ENCODE results near the gene DIP2C.
"Not testable (repeated sequence)": the region's sequence is repeated elsewhere in the genome, so short reads cannot be mapped to it uniquely, and the experiment has no call there.

DIP2C gene, protein sequence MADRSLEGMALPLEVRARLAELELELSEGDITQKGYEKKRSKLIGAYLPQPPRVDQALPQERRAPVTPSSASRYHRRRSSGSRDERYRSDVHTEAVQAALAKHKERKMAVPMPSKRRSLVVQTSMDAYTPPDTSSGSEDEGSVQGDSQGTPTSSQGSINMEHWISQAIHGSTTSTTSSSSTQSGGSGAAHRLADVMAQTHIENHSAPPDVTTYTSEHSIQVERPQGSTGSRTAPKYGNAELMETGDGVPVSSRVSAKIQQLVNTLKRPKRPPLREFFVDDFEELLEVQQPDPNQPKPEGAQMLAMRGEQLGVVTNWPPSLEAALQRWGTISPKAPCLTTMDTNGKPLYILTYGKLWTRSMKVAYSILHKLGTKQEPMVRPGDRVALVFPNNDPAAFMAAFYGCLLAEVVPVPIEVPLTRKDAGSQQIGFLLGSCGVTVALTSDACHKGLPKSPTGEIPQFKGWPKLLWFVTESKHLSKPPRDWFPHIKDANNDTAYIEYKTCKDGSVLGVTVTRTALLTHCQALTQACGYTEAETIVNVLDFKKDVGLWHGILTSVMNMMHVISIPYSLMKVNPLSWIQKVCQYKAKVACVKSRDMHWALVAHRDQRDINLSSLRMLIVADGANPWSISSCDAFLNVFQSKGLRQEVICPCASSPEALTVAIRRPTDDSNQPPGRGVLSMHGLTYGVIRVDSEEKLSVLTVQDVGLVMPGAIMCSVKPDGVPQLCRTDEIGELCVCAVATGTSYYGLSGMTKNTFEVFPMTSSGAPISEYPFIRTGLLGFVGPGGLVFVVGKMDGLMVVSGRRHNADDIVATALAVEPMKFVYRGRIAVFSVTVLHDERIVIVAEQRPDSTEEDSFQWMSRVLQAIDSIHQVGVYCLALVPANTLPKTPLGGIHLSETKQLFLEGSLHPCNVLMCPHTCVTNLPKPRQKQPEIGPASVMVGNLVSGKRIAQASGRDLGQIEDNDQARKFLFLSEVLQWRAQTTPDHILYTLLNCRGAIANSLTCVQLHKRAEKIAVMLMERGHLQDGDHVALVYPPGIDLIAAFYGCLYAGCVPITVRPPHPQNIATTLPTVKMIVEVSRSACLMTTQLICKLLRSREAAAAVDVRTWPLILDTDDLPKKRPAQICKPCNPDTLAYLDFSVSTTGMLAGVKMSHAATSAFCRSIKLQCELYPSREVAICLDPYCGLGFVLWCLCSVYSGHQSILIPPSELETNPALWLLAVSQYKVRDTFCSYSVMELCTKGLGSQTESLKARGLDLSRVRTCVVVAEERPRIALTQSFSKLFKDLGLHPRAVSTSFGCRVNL (N-terminal part only)
- 6.3 to 6.4 reads per million in 2 donors for total RNA-seq

DNA sequence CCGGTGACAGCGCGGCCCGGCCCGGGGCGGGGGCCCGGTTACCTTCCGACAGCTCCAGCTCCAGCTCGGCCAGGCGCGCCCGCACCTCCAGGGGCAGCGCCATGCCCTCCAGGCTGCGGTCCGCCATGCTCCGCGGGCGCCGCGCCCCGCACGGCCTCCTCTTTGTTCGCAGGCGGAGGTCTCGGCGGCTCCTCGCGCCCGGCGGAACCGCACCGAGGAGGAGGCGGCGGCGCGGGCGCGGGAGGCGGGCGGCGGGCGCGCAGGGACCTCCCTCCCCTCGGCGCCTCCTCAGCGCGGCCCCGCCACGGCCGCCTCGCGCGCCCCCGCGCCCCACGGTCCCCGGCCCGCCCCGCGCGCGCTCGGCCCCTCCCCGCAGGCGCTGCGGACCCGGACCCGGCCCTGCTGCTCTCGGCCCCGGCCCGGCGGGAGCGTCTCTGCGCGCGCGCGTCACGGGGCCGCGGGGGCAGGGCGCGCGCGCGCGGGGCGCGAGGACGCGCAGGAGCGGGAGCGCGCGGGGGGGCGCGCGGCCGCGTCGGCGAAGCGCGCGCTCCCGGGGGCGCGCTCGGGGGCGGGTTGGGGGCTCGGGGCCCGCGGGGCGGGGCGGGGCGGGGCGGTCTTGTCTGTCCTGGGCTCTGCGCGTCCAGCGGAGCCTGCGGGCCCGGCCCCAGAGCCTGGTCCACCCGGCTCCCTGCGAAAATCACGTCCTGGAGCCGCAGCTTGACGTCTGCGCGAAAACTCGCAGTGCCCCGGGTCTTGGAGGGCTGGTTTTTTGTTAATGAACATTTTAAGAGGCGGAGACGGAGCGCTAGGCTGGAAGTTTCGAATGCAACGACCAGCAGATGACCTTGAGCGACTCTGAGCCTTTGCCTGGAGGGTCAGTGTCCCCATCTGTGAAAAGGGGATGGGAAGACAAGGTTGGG is at the start of gene DIP2C:
Gene DIP2C (minus strand): TSS at position 217 of the 920 bp plus-strand sequence. CDS start 90 bp downstream, at position 127.
- no peak for DNase-seq

- DNase-seq: no peak
Observed at GRCh38 chr10:734481-734880, 45.0 kb upstream of the DIP2C start.

DNA sequence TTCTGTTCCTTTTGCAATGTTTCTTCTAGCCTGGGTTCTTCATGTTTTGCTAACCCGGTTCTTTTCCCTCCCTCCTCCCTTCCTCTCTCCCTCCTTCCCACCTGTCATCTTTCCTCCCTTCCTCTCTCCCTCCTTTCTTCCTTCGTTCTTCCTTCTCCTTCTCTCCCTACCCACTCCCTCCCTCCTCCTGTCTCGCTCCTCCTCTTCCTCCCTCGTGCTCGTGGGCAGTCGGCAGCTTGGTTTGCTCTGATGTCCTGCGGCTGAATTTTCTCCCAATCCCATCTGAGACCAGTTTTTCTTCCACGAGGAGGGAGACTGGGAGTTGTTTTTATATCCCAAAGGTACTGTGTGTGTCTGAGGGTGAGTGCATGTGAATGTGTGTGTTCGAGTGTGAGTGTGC is 43.6 kb upstream of the DIP2C start:
- DNase-seq: no peak

DNA sequence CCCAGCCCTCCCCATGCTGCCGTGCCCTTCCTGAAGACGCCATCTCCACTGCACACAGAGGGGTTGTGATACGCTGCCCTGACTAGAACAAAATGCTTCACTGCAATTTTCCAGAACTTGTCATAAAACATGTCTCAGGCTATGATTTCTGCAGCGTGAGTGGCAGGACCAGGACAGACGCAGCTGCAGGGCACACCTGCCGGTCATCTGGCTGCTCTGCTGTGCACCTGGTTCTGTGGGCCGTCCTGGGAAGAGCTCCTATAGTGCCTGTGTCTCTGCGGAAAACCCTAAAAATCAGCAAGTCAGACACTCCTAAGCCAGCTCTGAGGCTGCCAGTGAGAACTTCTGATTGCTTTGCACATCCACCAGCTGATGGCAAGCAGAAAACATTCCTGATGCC is 39.7 kb upstream of the DIP2C start:
- DNase-seq: no peak

- DNase-seq: no peak
Observed at GRCh38 chr10:728603-729002, 39.1 kb upstream of the DIP2C start.

DNA sequence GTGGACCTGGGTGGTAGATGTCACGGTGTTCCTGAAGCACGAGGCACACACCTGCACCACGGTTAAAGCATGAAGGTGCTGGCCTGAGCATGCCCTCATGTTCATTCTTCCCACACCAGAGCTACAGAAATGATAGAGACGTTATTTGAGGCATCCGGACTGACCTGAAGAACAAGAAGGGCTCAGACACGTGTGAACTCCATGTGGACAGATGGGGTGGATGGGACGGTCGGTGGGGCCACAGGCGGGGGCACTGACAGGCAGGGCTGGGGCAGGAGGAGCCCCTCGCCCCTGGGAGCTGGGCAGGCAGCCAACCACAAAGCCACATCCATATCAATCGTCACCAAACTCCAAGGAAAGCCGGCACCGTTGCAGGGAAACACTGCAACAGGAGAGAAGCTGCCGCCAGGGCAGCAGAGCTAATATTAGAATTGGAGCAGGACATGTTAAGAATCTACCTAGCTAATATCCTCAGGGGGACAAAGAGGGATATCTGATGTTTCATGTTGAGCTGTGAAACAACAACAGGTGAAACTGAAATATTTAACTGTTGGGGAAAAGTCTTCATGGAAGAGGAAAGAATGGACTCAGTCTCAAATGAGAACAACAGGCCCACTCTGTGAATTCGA is 37.8 kb upstream of the DIP2C start:
- no peak for DNase-seq

DNA sequence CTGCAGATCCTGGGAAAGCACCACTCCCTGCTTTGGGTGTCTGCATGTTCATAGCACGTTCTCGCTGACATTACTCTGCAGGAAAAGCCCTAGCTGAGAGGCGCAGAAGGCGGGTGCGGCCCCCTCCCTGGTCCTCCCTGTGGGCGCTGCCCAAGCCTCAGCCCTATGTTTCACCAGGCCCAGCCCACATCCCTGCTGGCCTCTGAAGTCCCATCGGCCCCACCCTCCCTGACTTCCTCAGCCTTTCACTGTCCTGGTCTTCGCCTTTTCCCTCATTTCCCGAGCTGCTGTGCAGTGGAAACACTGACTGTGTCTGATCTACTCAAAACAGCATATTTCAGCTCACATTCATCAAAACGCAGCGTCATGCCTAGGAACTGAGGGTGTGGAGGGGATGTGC is 36.3 kb upstream of the DIP2C start:
- DNase-seq: no peak

DNA sequence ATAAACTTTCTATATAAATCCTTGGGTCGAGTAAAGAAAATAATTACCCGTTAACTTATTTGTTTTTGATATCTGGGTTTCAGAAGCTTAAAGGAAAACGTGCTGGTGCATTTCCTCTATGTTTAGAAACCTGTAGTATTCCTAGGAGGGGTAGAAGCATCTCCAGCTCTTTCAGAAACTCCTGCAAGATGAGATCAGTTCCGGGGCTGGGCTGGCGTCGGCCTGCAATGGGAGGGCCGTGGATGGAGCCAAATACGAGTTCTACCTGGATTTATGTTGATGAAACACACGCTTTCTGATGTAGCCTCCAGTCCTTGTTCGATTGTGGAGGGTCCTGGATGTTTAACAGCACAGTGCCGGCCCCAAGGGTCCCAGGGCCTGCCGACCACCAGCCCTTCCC is 35.8 kb upstream of the DIP2C start:
- no peak for DNase-seq

DNA sequence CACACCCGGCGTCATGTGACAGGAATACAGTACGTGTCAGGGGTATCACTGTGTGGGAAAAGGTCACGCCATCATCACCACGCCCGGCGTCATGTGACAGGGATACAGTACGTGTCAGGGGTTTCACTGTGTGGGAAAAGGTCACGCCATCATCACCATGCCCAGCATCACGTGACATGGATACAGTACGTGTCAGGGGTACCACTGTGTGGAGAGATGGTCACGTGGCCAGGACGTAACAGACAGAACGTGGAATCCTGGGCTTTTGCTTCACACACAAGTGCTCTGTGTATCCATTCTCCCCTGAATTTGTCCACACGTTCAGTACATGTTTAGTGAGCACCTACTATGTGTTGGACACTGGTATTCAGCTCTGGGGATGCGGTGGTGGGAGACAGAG is 34.5 kb upstream of the DIP2C start:
- DNase-seq: no peak

DNA sequence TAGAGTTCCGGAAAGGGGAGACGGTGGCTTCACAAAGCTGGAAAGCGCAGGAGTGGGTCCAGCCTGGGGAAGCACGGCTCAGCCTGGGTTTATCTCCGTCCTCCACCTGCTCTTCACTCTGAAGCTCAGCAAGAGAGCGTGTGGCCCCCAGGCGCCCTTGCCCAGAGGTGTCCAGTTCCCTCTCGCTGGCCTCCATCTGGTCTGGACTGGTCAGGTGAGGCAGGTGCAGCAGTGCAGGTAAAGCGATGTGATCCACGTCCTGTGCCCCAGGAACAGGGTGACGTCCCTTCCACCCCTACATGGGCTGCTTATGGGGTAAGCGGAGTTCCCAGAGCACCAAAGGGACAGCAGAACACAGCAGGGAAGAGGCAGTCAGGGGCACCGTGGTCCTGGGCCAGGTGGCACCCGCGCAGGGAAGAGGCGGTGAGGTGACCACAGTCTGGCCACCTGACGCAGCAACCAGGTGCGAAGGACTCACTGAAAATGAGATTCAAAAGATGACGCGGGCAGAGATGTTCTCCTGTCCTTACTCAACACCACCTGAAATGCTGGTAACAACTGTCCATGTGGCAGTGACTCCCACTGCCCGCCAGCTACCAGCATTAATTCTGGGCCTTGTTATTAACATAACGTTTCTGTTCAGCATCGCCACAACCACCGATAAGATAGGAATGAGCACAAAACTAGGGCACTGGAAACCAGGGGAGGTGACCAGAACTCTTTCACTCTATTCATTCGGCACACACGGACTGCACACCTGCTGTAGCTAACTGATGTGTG is 33.0 kb upstream of the DIP2C start:
- DNase-seq: no peak

GRCh38 chr10:718143-718700 is 28.8 kb upstream of the DIP2C start:
- no peak for DNase-seq

- no peak for DNase-seq
Observed at GRCh38 chr10:717458-717857, 28.0 kb upstream of the DIP2C start.

DNA sequence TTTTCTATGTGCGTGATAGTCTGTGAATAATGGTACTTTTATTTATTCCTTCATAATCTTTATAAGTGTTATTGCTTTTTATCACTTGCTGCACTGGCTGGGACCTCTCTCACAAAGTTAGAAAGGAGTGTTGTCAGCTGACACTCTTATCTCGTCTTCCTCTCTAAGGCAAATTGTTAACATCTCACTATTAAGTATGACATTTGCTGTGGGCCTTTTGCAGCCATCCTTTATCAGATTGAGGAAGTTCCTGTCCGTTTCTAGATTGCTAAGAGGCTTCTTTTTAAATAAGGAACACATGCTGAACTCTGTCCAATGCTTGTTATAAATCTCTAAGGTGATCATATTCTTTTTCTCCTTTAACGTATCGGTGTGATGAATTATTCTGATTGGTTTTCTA is 27.4 kb upstream of the DIP2C start:
- DNase-seq: no peak

GRCh38 chr10:714214-714613 is 24.7 kb upstream of the DIP2C start:
- DNase-seq: no peak

GRCh38 chr10:712575-712974 is 23.1 kb upstream of the DIP2C start:
- DNase-seq: no peak

GRCh38 chr10:712089-712488 is 22.6 kb upstream of the DIP2C start:
- DNase-seq: no peak

DNA sequence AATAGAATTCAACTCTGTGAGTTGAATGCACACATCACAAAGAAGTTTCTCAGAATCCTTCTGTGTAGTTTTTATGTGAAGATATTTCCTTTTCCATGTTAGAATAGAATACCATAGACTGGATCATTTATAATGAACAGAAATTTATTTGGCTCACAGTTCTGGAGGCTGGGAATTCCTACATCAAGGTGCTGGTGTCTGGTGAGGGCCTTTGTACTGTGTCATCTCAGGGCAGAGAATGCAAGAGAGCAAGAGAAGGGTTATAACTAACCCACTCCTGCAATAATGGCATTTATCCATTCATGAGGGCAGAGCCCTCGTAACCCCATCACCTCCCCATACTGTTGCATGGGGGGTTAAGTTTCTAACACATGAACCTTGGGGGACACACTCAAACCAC is 18.4 kb upstream of the DIP2C start:
- no peak for DNase-seq

DNA sequence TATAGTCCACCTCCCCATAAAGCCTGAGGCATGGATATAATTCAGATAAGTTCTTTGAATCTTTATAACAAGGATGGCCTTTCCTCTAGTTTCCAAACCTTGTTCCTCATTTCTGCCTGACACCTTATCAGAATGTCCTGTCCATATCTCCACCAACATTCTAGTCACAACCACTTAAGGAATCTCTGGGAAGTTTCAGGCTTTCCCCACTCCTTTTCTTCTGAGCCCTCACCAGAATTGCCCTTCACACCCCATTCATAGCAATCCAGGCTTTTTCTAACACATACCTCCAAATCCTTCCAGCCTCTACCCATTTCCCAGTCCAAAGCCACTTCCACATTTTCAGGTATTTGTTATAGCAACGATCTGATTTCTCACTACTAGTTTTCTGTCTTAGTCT is 18.0 kb upstream of the DIP2C start:
- no peak for DNase-seq

- DNase-seq: no peak
Observed at GRCh38 chr10:703118-703517, 13.7 kb upstream of the DIP2C start.

- DNase-seq: not testable (repeated sequence)
Observed at GRCh38 chr10:700183-700582, 10.7 kb upstream of the DIP2C start.
